ENCODE results near the gene TMEM150C. TPM values are rescaled to one million over a fixed set of nuclear protein-coding genes. Genes with fewer than 3 reads are reported as not detected.
"Not testable (repeated sequence)": the region's sequence is repeated elsewhere in the genome, so short reads cannot be mapped to it uniquely, and the experiment has no call there.

Gene TMEM150C
- total RNA-seq, 1 experiment from 2014 or later: 7.0 TPM

DNA sequence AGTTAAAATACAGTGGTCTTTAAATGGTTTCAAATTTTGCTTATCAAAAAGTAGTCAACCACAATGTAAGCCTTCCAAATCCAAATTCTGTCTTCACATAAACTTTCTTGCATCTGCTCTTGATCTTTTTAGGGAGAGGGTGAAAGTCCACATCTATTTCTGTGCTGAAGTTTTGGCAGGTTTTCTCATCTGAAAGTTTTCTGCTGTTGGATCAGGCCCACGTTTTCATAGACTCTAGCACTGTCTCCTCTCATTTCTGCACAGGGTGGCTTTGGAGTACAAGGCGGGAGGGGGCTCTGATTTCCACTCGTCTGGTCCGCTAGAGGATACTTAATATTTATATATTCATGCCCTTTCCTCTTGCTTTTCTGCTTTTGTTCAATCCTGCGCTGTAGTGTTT, 18.1 kb upstream of the TMEM150C start:
- in situ Hi-C loops (cut with HindIII; ENCODE audit: low pct_unique_long_range_greater_than_20kb, low sequenced_read_pairs): no loop called here
- DNase-seq (ENCODE audit: low read depth, low spot score): no peak

DNA sequence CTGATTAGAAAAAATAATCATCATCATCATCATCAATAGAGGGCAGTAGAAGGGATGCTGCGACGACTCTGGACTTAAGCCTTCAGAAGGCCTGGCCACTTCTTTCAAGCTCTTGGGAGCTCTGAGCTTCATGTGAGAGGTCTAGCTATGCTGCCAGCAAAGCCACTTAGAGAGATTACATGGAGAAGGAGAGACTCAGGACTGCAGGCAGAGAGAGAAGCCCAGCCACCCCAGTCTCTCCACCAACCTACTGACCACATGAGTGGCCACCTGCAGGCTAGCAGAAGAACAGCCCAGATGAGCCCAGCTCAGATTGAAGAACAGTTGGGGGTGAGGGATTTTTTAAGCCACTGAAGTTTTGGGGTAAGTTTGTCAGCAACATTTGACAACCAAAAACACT, 17.1 kb upstream of the TMEM150C start:
- in situ Hi-C loops (cut with HindIII; ENCODE audit: low pct_unique_long_range_greater_than_20kb, low sequenced_read_pairs): no loop called here
- peak; percentile 47 for DNase-seq (ENCODE audit: low read depth, low spot score)

DNA sequence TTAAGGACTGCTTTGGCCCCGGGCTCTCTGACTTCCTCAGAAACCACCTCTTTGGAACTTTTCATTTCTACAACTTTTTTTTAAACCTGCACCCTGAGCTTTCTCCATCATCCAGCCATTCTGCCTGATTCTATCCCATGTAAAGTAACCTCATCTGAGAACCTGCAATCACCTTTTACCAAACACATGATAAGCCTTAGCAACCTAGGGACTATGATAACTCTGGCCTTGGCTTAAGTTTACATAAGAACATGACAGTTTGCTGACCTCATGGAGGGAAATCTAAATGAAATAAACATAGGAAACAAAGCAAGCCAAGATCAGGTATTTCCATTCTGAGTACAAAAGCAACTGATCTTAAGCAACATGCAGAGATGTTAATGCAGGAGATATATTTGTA, 15.7 kb upstream of the TMEM150C start:
- no peak for DNase-seq (ENCODE audit: low read depth, low spot score)
- in situ Hi-C loops (cut with HindIII; ENCODE audit: low pct_unique_long_range_greater_than_20kb, low sequenced_read_pairs): no loop called here

DNA sequence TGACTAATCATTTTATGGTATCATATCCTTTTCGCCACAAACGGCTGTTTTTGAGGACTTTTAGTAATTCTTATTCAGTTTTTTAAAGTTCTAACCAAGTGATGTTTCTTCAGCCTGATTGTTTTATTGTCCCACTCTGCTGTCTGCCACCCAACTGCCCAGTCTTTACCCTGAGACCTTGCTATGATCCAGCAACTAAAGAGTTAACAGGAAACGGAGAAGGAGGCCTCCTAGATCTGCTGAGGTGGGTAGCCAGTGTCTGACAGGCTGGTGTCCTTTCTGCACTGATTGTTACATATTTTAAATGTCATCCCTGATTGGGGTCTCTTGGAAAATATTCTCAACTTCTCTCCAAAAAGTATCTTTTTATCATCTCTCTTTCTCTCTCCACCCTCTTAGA, 7.9 kb upstream of the TMEM150C start:
- DNase-seq (ENCODE audit: low read depth, low spot score): no peak
- in situ Hi-C loops (cut with HindIII; ENCODE audit: low pct_unique_long_range_greater_than_20kb, low sequenced_read_pairs): no loop called here

DNA sequence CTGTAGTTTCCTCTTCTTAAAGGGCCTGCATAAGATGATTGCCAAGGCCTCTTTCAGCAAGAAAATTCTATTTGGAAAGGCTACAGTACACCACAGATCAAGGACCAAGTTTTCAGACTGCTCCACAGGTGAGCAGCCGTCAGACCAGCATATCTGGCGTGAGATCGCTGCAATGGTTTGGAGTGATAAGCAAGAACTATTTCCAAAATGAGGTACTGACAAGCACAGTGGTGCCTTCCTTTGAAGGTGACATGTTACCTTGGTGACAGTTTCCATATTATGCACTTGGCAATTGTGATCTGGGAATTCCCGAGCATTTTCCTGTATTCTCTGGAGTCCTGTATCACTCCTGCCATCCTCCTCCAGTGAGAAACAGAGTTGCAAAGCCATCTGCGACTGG, 7.3 kb upstream of the TMEM150C start:
- in situ Hi-C loops (cut with HindIII; ENCODE audit: low pct_unique_long_range_greater_than_20kb, low sequenced_read_pairs): no loop called here

DNA sequence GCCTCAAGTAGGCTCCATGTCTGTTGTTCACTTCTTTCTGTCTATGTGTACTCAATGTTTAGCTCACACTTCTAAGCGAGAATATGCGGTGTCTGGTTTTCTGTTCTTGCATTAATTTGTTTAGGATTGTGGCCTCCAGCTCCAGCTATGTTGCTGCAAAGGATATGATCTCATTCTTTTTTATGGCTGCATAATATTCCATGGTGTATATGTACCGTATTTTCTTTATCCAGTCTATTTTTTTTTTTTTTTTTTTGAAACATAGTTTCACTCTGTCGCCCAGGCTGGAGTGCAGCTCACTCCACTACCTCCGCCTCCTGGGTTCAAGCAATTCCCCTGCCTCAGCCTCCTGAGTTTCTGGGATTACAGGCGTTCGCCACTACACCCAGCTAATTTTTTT, 5.7 kb upstream of the TMEM150C start:
- in situ Hi-C loops (cut with HindIII; ENCODE audit: low pct_unique_long_range_greater_than_20kb, low sequenced_read_pairs): no loop called here
- no peak for DNase-seq (ENCODE audit: low read depth, low spot score)

More for the DNA sequence above, 7.3 kb upstream of the TMEM150C start:
- no peak for DNase-seq (ENCODE audit: low read depth, low spot score)

DNA sequence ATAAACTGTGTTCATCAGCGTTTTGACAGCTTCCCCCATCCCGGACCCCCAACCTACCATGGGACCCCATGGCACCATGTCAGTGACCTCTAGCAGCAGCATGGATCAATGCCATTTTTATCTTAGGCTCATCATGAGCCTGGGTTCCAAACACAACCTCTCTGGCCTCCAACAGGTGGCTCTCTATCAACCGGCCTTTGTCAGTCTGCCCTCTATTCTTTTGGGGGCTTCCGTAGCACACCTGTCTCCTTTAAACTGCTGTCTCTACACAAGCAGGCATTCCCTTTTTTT, 721 bp upstream of the TMEM150C start:
- in situ Hi-C loops (cut with HindIII; ENCODE audit: low pct_unique_long_range_greater_than_20kb, low sequenced_read_pairs): no loop called here
- no peak for DNase-seq (ENCODE audit: low read depth, low spot score)

DNA sequence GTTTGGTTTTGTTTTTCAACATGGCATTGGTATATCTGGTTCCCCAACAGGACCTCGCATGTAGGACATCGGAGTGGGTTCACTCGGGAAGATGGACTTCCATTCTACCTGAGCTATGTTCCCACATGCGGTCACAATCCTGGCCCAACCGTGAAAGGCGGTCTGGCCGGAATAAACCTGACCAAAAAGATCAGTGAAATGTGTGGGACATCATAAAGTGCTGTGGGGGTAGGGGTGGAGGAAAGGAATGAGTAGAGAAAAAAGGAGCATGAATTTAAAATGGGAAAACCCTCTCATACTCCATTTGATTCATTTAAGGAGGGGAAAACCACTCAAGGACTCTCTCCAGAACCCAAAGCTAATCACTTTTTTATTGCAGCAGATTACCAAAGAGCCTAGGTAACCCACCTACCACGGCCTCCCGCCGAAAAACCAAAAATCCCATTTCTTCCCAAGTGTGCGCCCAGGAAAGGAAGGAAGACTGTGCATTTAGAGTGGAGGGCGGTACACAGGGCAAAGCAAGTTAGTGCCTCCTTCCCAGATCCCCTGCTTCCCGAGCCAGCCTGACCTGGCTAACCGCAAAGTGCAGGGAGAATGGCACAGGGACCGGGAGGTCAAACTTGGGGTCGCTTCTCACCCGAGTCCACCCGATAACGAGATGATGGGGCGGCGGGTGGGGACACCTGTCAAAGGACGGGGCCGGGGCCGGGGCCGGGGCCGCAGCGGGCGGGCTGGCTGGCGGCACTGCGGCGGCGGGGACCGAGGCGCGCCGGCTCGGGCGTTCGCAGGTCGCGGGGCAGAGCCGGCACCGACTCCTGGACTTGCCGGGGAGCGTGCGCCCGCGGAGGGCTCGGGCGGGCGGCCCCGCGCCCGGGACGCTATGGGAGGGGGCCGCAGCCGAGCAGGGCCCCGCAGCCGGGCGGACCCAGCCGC, 669 bp downstream of the TMEM150C start:
- DNase-seq (ENCODE audit: low read depth, low spot score): peak; percentile 7
- in situ Hi-C loops (cut with HindIII; ENCODE audit: low pct_unique_long_range_greater_than_20kb, low sequenced_read_pairs): no loop called here

DNA sequence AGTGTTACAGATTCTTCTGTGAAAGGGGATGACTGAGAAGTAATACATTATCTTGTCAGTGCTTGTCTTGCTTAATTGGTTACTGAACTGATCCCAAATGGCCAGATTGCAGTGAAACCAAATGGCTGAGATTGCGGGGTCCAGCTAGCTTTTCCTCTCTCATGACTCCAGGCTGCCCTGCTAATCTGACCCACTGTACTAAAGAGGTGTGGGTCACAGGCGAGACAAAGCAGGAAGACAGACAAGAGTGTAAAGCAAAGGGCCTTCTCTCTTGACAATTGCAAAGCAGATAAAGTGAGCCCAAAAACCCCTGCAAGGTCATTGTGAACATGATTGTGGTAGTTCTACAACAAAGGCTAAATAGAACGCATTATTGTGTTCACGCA, 2.1 kb downstream of the TMEM150C start:
- no peak for DNase-seq (ENCODE audit: low read depth, low spot score)
- in situ Hi-C loops (cut with HindIII; ENCODE audit: low pct_unique_long_range_greater_than_20kb, low sequenced_read_pairs): no loop called here

DNA sequence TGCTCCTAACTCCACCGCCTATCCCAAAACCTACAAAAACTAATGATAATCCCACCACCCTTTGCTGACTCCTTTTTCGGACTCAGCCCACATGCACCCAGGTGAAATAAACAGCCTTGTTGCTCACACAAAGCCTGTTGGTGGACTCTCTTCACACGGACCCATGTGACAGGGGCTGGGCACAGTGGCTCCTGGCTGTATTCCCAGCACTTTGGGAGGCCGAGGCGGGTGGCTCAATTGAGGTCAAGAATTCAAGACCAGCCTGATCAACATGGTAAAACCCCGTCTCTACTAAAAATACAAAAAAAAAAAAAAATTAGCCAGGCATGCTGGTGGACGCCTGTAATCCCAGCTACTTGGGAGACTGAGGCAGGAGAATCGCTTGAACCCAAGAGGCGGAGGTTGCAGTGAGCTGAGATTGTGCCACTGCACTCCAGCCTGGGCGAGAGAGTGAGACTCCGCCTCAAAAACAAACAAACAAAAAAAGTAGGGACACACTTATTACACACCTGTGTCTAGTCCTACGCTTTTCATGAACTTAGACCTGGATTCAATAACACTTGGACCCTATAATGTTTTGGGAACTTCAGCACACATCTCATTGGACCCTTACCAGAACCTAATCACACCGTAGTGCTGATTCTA, 2.6 kb downstream of the TMEM150C start:
- DNase-seq (ENCODE audit: low read depth, low spot score); in situ Hi-C loops (cut with HindIII; ENCODE audit: low pct_unique_long_range_greater_than_20kb, low sequenced_read_pairs): not testable (repeated sequence)

DNA sequence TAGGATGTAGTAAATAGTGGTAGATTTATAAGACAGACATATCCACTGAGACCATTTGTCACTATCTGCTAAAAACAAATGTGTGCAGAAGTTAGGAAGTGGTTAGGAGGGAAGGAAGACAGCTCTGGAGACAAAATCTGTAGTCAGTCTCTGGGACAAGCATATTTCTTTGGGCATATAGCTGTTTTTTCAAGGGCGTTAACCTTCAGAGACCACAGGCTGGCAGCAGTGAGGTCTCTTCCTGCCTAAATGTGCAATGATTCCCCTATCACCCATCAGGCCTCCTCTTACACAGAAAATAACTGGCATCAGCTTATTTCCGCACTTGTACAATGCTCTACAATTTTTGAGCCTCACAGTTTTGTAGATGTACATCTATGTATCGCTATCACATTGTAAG, 6.5 kb downstream of the TMEM150C start:
- DNase-seq (ENCODE audit: low read depth, low spot score): peak; percentile 46
- in situ Hi-C loops (cut with HindIII; ENCODE audit: low pct_unique_long_range_greater_than_20kb, low sequenced_read_pairs): no loop called here

DNA sequence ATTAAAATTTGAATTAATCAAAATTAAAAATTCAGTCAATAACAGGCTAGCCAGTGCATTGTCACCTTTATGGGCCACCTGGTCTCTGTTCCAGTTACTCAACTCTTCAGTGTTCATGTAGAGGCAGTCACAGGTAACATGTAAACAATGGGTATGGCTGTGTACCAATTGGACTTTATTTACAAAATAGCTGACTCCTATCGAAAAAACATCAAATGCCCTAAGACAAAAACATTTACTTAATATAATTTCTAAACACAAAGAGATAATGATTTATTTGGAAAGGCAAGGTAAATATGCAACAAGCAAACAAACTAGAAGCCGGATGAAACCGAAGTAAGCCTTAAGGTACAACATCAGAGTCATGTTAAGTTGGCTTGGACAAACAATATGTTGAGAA, 8.8 kb downstream of the TMEM150C start:
- no peak for DNase-seq (ENCODE audit: low read depth, low spot score)
- in situ Hi-C loops (cut with HindIII; ENCODE audit: low pct_unique_long_range_greater_than_20kb, low sequenced_read_pairs): no loop called here

DNA sequence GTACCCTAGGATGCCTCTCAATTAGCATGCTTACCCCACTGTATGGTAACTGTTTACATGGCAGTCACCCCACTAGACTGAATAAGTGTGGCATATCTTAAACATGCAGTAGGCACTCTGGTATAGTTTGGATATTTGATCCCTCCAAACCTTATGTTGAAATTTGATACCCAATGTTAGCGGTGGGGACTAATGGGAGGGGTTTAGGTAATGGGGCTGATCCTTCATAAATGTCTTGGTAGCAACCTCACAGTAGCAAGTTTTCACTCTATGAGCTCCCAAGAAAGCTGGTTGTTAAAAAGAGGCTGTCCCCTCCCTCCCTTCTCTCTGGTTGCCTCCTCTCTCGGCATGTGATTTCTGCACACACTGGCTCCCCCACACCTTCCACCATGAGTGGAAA, 10.1 kb downstream of the TMEM150C start:
- in situ Hi-C loops (cut with HindIII; ENCODE audit: low pct_unique_long_range_greater_than_20kb, low sequenced_read_pairs): no loop called here

DNA sequence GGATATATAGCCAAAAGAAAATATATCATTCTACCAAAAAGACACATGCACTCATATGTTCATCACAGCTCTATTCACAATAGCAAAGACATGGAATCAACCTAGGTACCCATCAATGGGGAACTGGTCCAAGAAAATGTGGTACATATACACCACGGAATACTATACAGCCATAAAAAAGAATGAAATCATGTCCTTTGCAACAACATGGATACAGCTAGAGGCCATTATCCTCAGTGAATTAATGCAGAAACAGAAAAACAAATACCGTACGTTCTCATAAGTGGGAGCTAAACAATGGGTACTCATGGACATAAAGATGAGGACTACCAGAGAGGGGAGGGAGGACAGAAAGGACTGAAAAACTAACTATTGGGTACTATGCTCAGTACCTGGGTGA, 13.9 kb downstream of the TMEM150C start:
- in situ Hi-C loops (cut with HindIII; ENCODE audit: low pct_unique_long_range_greater_than_20kb, low sequenced_read_pairs): not testable (repeated sequence)

More for the DNA sequence above, 10.1 kb downstream of the TMEM150C start:
- no peak for DNase-seq (ENCODE audit: low read depth, low spot score)

DNA sequence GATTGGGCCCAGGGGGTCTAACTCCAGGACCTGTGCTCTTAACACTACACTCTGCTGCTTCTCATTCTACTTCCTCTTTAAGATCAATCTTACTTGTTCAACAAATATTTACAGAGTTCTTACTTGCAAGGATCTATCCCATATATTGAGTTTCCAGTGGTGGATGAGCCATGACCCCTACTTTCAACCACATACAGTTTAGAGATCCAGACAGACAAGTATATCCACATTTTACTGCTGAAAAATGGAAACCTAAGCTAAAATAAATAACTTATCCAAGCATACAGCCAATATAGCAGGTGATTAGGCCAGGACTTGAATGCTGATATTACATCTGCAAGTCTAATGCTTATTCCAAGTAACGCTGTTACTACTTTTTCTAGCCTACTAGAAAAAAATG, 18.7 kb downstream of the TMEM150C start:
- DNase-seq (ENCODE audit: low read depth, low spot score): no peak
- in situ Hi-C loops (cut with HindIII; ENCODE audit: low pct_unique_long_range_greater_than_20kb, low sequenced_read_pairs): no loop called here

More for the DNA sequence above, 13.9 kb downstream of the TMEM150C start:
- not testable (repeated sequence) for DNase-seq (ENCODE audit: low read depth, low spot score)

DNA sequence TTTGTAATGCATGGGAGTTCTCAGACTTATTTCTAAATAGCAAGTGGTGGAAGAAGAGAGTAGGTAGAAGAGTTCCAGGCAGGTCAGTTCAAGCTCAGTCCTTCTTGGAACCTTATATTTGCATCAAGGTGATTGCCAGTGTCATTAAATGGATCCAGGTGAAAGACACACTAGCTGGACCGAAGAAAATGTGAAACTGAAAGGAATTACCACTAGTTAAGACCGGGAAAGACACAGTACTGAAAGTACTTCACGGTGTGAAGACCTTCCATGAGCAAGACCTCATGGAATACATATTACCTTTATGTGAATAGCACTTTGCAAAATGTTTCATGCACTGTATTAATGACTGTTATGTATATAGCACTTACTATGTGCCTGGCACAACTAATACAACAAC, 19.1 kb downstream of the TMEM150C start:
- DNase-seq (ENCODE audit: low read depth, low spot score): no peak
- in situ Hi-C loops (cut with HindIII; ENCODE audit: low pct_unique_long_range_greater_than_20kb, low sequenced_read_pairs): no loop called here

DNA sequence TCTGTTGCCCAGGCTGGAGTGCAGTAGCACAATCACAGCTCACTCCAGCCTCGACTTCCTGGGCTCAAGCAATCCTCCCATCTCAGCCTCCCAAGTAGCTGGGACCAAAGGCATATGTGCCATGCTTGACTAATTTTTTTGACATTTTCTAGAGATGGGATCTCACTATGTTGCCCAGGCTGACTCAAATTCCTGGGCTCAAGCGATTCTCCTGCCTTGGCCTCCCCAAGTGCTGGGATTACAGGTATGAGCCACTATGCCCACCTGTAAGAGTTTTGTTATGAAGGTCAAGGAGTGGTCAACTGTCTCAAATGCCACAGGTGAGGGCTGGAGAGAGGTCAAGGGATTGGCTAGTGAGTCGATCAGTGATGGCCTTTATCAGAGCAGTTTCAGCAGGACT, 32.5 kb downstream of the TMEM150C start:
- in situ Hi-C loops (cut with HindIII; ENCODE audit: low pct_unique_long_range_greater_than_20kb, low sequenced_read_pairs): no loop called here
- no peak for DNase-seq (ENCODE audit: low read depth, low spot score)

DNA sequence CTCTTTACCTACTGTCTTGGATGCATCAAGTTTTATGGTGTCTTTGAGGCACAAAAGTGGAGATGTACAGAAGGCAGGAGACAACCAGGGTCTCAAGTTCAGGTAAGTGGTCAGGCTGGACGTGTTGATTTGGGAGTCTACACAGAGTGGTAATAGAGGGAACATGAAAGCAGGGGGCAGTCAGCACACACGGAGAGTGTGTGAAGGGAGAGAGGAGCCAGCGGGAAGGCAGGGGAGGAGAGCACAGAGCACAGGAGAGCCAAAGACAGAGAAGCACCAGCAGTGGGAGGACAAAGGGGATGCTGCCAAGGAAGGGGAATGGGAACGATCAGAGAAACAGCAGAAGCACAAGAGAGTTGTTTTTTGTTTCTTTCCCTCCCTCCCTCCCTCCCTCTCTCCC, 32.9 kb downstream of the TMEM150C start:
- in situ Hi-C loops (cut with HindIII; ENCODE audit: low pct_unique_long_range_greater_than_20kb, low sequenced_read_pairs): no loop called here
- no peak for DNase-seq (ENCODE audit: low read depth, low spot score)

DNA sequence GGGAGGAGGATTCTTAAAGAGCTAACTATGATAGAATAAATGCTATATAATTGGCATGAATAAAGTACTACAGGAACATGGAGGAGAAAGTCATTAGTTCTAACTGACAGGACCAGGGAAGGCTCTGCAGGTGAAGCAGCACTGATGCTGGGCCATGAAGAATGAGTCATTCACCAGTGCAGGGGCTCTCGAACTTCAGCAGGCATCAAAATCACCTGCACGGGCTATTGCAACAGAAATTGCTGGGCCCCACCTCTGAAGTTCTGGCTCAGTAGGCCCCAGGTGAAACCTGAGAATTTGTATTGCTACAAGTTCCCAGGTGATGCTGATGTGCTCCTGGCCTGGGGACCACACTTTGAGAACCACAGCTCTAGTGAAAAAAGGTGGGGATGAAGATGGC, 33.7 kb downstream of the TMEM150C start:
- no peak for DNase-seq (ENCODE audit: low read depth, low spot score)
- in situ Hi-C loops (cut with HindIII; ENCODE audit: low pct_unique_long_range_greater_than_20kb, low sequenced_read_pairs): no loop called here
